ENCODE data around the gene TPPP.
"Not testable (repeated sequence)": the region's sequence is repeated elsewhere in the genome, so short reads cannot be mapped to it uniquely, and the experiment has no call there.

The TPPP gene

GRCh38 chr5:683551-684481 is 9.3 kb downstream of the TPPP start:
- Mint-ChIP-seq H3K9me3 (ENCODE audit: low read depth) (no peaks in the 10 kb centered on the region), H3K27me3 (no peaks in the 10 kb centered on the region), H3K36me3 (no peaks in the 10 kb centered on the region), H3K4me3 (no peak overlapping the region), H3K27ac (no peak overlapping the region), H3K4me1 (ENCODE audit: low read depth) (no peaks in the 10 kb centered on the region)

- not testable (repeated sequence) for H3K9me3 Mint-ChIP-seq (ENCODE audit: low read depth); H3K36me3 Mint-ChIP-seq; H3K27ac Mint-ChIP-seq; H3K27me3 Mint-ChIP-seq; H3K4me1 Mint-ChIP-seq (ENCODE audit: low read depth); H3K4me3 Mint-ChIP-seq
Measured at GRCh38 chr5:682651-683358, 10.3 kb downstream of the TPPP start.

- not testable (repeated sequence) for H3K4me3 Mint-ChIP-seq; H3K9me3 Mint-ChIP-seq (ENCODE audit: low read depth); H3K4me1 Mint-ChIP-seq (ENCODE audit: low read depth); H3K27ac Mint-ChIP-seq; H3K27me3 Mint-ChIP-seq; H3K36me3 Mint-ChIP-seq
Measured at GRCh38 chr5:682216-682615, 10.9 kb downstream of the TPPP start.

- not testable (repeated sequence) for H3K4me1 Mint-ChIP-seq (ENCODE audit: low read depth); H3K27me3 Mint-ChIP-seq; H3K9me3 Mint-ChIP-seq (ENCODE audit: low read depth); H3K4me3 Mint-ChIP-seq; H3K27ac Mint-ChIP-seq; H3K36me3 Mint-ChIP-seq
Measured at GRCh38 chr5:681317-682191, 11.6 kb downstream of the TPPP start.

GRCh38 chr5:680836-681235 is 12.3 kb downstream of the TPPP start:
- not testable (repeated sequence) for H3K9me3 Mint-ChIP-seq (ENCODE audit: low read depth); H3K36me3 Mint-ChIP-seq; H3K4me1 Mint-ChIP-seq (ENCODE audit: low read depth); H3K27ac Mint-ChIP-seq; H3K4me3 Mint-ChIP-seq; H3K27me3 Mint-ChIP-seq

- H3K9me3 Mint-ChIP-seq (ENCODE audit: low read depth); H3K4me1 Mint-ChIP-seq (ENCODE audit: low read depth); H3K4me3 Mint-ChIP-seq; H3K36me3 Mint-ChIP-seq; H3K27ac Mint-ChIP-seq; H3K27me3 Mint-ChIP-seq: not testable (repeated sequence)
Measured at GRCh38 chr5:680118-680795, 12.9 kb downstream of the TPPP start.

- H3K27me3 Mint-ChIP-seq; H3K36me3 Mint-ChIP-seq; H3K9me3 Mint-ChIP-seq (ENCODE audit: low read depth); H3K27ac Mint-ChIP-seq; H3K4me3 Mint-ChIP-seq; H3K4me1 Mint-ChIP-seq (ENCODE audit: low read depth): not testable (repeated sequence)
Measured at GRCh38 chr5:679166-679895, 13.8 kb downstream of the TPPP start.

- not testable (repeated sequence) for H3K27me3 Mint-ChIP-seq; H3K9me3 Mint-ChIP-seq (ENCODE audit: low read depth); H3K4me3 Mint-ChIP-seq; H3K4me1 Mint-ChIP-seq (ENCODE audit: low read depth); H3K27ac Mint-ChIP-seq; H3K36me3 Mint-ChIP-seq
Measured at GRCh38 chr5:678521-678920, 14.6 kb downstream of the TPPP start.

- Mint-ChIP-seq H3K36me3 (no peaks in the 10 kb centered on the region), H3K4me3 (no peak overlapping the region), H3K4me1 (ENCODE audit: low read depth) (peaks cover 7% of the 10 kb centered on the region), H3K27me3 (peaks cover 2% of the 10 kb centered on the region), H3K27ac (no peak overlapping the region), H3K9me3 (ENCODE audit: low read depth) (no peaks in the 10 kb centered on the region)
Measured at GRCh38 chr5:677131-678101, 15.7 kb downstream of the TPPP start.

GRCh38 chr5:676699-677076 is 16.5 kb downstream of the TPPP start:
- Mint-ChIP-seq H3K4me1 (ENCODE audit: low read depth) (peaks cover 8% of the 10 kb centered on the region), H3K36me3 (no peaks in the 10 kb centered on the region), H3K27me3 (peaks cover 2% of the 10 kb centered on the region), H3K4me3 (no peak overlapping the region), H3K9me3 (ENCODE audit: low read depth) (no peaks in the 10 kb centered on the region), H3K27ac (no peak overlapping the region)

- Mint-ChIP-seq H3K4me1 (ENCODE audit: low read depth) (peaks cover 8% of the 10 kb centered on the region), H3K9me3 (ENCODE audit: low read depth) (no peaks in the 10 kb centered on the region), H3K36me3 (no peaks in the 10 kb centered on the region), H3K27me3 (peaks cover 2% of the 10 kb centered on the region), H3K4me3 (no peak overlapping the region), H3K27ac (no peak overlapping the region)
Measured at GRCh38 chr5:675871-676698, 17.1 kb downstream of the TPPP start.

- peaks cover 8% of the 10 kb centered on the region for H3K4me1 Mint-ChIP-seq (ENCODE audit: low read depth)
- H3K27me3 Mint-ChIP-seq: peaks cover 2% of the 10 kb centered on the region
- no peaks in the 10 kb centered on the region for H3K36me3 Mint-ChIP-seq
- no peak overlapping the region for H3K4me3 Mint-ChIP-seq
- H3K27ac Mint-ChIP-seq: no peak overlapping the region
- H3K9me3 Mint-ChIP-seq (ENCODE audit: low read depth): no peaks in the 10 kb centered on the region
Measured at GRCh38 chr5:675111-675870, 17.9 kb downstream of the TPPP start.
